ENCODE data around the gene ANO9. TPM values are rescaled to one million over a fixed set of nuclear protein-coding genes. Genes with fewer than 3 reads are reported as not detected.
"Not testable (repeated sequence)": the region's sequence is repeated elsewhere in the genome, so short reads cannot be mapped to it uniquely, and the experiment has no call there.

The ANO9 gene
- total RNA-seq, 2 donors from 2014 or later = 0.11 to 0.75 TPM

GRCh38 chr11:431921-432320, 9.9 kb downstream of the ANO9 start:
- TF ChIP-seq CTCF (IDR thresholded peaks at IDR 0.05) = no peak
- Histone ChIP-seq H3K36me3 (no peaks in the 10 kb centered on the region), H3K9me3 (no peaks in the 10 kb centered on the region), H3K27me3 (no peaks in the 10 kb centered on the region), H3K27ac (no peak overlapping the region), H3K4me3 (no peak overlapping the region), H3K4me1 (no peaks in the 10 kb centered on the region)
- no peak for DNase-seq (ENCODE audit: low spot score)

GRCh38 chr11:429931-430456, 11.8 kb downstream of the ANO9 start:
- no peaks in the 10 kb centered on the region for H3K27me3 ChIP-seq
- H3K9me3 ChIP-seq = peaks cover 0 to 4% of the 10 kb centered on the region in 2 donors
- TF ChIP-seq CTCF (IDR thresholded peaks at IDR 0.05) = no peak
- H3K27ac ChIP-seq = no peak overlapping the region
- no peaks in the 10 kb centered on the region for H3K4me1 ChIP-seq
- no peak for DNase-seq (ENCODE audit: low spot score)
- no peaks in the 10 kb centered on the region for H3K36me3 ChIP-seq
- no peak overlapping the region for H3K4me3 ChIP-seq

GRCh38 chr11:429391-429790, 12.4 kb downstream of the ANO9 start:
- Histone ChIP-seq H3K4me3 (no peak overlapping the region), H3K36me3 (no peaks in the 10 kb centered on the region), H3K27ac (no peak overlapping the region), H3K9me3 (peaks cover 0 to 4% of the 10 kb centered on the region in 2 donors), H3K27me3 (no peaks in the 10 kb centered on the region), H3K4me1 (no peaks in the 10 kb centered on the region)
- DNase-seq (ENCODE audit: low spot score) = no peak
- TF ChIP-seq CTCF (IDR thresholded peaks at IDR 0.05) = no peak

GRCh38 chr11:428295-428694, 13.5 kb downstream of the ANO9 start:
- TF ChIP-seq CTCF (IDR thresholded peaks at IDR 0.05) = no peak
- H3K27me3 ChIP-seq = no peaks in the 10 kb centered on the region
- no peak for DNase-seq (ENCODE audit: low spot score)

GRCh38 chr11:426851-427250, 15.0 kb downstream of the ANO9 start:
- H3K4me3 ChIP-seq = no peak overlapping the region
- no peaks in the 10 kb centered on the region for H3K27me3 ChIP-seq
- DNase-seq (ENCODE audit: low spot score) = no peak
- H3K9me3 ChIP-seq = peaks cover 0 to 4% of the 10 kb centered on the region in 2 donors
- H3K36me3 ChIP-seq = no peaks in the 10 kb centered on the region
- H3K27ac ChIP-seq = no peak overlapping the region
- H3K4me1 ChIP-seq = no peaks in the 10 kb centered on the region
- TF ChIP-seq CTCF (IDR thresholded peaks at IDR 0.05) = no peak

More at GRCh38 chr11:428295-428694, 13.5 kb downstream of the ANO9 start:
- Histone ChIP-seq H3K9me3 (peaks cover 0 to 4% of the 10 kb centered on the region in 2 donors), H3K36me3 (no peaks in the 10 kb centered on the region), H3K4me3 (no peak overlapping the region), H3K4me1 (no peaks in the 10 kb centered on the region), H3K27ac (no peak overlapping the region)

GRCh38 chr11:425301-425700, 16.5 kb downstream of the ANO9 start:
- no peak for DNase-seq (ENCODE audit: low spot score)

GRCh38 chr11:424766-425165, 17.0 kb downstream of the ANO9 start:
- not testable (repeated sequence) for H3K4me1 ChIP-seq; H3K4me3 ChIP-seq; H3K36me3 ChIP-seq; H3K27ac ChIP-seq; H3K9me3 ChIP-seq; DNase-seq (ENCODE audit: low spot score); H3K27me3 ChIP-seq

More at GRCh38 chr11:425301-425700, 16.5 kb downstream of the ANO9 start:
- no peak for TF ChIP-seq CTCF (IDR thresholded peaks at IDR 0.05)
- no peaks in the 10 kb centered on the region for H3K4me1 ChIP-seq
- H3K27ac ChIP-seq = no peak overlapping the region
- no peaks in the 10 kb centered on the region for H3K27me3 ChIP-seq
- H3K4me3 ChIP-seq = no peak overlapping the region
- H3K9me3 ChIP-seq = peaks cover 0 to 4% of the 10 kb centered on the region in 2 donors
- H3K36me3 ChIP-seq = no peaks in the 10 kb centered on the region

Data from right atrium auricular region (tissue), 2 donors.